NCI-H1048 (cell line): ENCODE measurements around the gene LFNG.

Experiments used
- DNase-seq: peaks from one replicate; lab custom pipeline; 2025; lab: John Stamatoyannopoulos, UW

Gene LFNG

GRCh38 chr7:2572101-2572842, 52.7 kb downstream of the LFNG start:
- no peak for DNase-seq

- no peak for DNase-seq
These were observed 54.2 kb downstream of the LFNG start for GRCh38 chr7:2573761-2574160.

GRCh38 chr7:2575046-2575732, 55.6 kb downstream of the LFNG start:
- no peak for DNase-seq

- DNase-seq: no peak
These were observed 56.3 kb downstream of the LFNG start for GRCh38 chr7:2575733-2576340.

GRCh38 chr7:2576742-2577491, 57.3 kb downstream of the LFNG start:
- no peak for DNase-seq
